Measurements from ENCODE around the gene HSBP1L1.

Gene HSBP1L1

DNA sequence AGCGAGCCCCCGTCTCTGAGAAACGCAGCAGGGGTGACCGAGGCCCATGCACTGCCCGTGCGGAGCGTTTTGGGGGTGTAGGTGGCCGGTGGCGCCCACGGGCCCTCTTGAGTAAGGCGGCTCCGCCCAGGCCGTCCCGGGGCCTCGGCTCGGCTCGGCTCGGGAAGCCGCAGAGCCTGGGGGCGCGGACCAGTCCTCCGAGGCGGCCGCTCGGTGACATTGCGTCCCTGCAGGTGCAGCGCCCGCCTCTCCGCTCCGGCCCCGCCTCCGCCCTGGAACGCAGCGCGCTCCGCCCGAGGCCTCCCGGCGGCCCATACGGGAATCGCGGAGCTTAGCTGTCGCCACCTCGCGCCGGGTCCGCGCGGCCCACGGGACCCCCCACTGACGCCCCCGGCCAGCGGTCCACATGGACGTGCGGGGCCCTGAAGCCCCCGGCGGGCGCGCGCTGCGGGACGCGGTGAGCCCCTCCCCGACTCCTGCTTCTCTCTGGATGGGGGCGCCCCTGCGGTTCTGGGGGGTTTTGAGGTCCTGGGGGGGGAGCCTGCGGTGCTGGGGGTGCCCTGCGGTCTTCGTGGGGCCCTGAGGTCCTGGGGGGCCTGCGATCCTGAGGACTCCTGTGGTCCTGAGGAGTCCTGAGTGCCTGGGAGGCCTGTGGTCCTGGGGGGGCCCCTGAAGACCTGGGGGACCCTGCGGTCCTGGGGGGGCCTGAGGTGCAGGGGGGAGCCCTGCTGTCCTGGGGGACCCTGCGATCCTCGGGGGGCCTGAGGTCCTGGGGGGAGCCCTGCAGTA, at the start of gene HSBP1L1:
Gene HSBP1L1 (plus strand): TSS at position 314 of the 789 bp plus-strand sequence. CDS start 93 bp downstream, at position 407.
- DNase-seq = peak; percentile 18

- DNase-seq = no peak
Observed at GRCh38 chr18:79915161-79916127, 49.0 kb upstream of the HSBP1L1 start.

- DNase-seq = no peak
Observed at GRCh38 chr18:79916128-79916494, 48.3 kb upstream of the HSBP1L1 start.

DNA sequence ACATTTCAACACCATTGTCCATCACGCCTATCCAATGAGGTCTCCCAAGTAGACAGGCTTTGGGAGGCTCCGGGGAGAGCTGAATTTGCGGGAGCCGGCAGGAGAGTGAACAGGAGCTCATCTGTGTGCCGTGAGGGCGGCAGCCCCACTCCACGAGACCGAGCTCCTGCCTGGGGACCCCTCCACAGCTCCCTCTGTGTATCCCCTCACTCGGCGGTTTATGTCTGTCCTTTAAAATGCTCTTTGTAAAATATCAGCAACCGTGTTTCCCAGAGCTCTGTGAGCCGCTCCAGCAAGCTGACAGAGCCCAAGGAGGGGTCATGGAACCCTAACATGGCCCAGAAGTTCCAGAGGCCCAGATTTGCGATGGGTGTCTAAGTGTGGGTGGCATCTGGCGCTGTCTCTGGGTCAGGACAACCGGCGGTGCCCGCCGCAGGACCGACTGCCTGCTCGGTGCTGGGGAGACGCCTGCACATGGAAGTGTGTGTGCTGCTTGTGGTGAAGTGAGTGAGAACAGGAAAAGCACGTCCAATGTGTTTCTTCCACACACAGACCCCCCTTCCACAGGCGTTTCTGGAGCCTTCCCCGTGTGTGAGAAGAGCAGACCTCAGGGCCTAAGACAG, 47.8 kb upstream of the HSBP1L1 start:
- DNase-seq = no peak

DNA sequence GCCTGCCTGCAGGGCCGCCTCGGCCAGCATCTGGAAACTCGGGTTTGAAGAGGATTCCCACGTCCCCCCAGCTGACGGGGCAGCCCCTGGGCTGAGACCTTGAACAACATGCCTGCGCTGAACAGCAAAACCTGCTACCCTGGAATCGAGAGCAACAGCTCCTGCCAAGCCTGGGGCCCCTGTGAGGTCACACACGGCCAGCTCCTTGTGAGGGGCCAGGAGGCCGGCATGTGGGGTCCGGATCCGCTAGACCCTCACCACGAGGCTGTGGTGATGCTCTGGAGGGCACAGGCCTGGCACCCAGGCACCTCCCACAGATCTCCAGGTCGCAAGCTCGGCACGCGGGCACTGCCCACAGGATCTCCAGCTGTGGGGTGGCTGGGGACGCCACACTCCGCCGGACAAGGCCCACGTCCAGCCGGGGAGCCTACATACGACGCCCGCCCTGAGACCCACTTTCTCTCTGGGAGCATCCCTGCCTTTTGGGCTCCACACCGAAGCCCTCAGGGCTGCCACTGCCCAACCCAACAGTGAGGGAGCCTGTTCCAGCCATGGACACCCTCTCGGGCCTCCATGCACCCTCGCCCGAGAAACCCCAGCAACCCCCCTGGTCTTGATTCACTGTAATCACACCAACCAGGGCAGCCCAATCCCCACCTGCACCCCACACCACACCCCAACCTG, 47.1 kb upstream of the HSBP1L1 start:
- no peak for DNase-seq

DNA sequence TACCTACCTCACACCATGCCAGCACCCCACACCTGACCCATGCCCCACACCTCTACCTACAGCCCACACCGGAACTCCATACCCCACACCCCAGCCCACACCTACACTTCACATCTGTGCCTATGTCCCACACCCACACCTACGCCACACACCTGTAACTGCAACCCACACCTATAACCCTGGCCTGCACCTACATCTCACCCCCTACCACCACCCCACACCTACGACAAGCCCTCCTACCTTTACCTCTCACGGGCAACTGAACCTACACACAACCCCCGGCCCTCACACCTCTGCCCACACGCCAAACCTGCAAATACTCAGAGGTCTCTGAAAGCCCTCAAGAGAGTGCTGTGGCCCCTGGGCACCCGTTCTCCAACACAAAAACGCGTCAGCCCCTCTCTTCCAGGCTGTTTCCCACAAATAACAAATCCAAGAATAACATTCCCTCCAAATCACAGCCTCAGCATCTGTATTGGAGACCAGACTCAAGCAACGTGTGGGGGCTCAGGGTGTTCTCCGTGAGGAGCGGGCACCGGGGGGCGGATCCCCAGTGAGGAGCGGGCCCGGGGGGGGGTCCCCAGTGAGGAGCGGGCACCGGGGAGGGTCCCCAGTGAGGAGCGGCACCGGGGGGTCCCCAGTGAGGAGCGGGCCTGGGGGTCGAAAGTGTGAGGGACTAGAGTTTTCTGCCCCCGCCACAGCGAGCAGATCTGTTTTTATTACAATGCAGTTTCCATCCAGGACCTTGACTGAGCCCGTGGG, 46.4 kb upstream of the HSBP1L1 start:
- DNase-seq = no peak

GRCh38 chr18:79918615-79919011, 45.8 kb upstream of the HSBP1L1 start:
- DNase-seq = no peak

DNA sequence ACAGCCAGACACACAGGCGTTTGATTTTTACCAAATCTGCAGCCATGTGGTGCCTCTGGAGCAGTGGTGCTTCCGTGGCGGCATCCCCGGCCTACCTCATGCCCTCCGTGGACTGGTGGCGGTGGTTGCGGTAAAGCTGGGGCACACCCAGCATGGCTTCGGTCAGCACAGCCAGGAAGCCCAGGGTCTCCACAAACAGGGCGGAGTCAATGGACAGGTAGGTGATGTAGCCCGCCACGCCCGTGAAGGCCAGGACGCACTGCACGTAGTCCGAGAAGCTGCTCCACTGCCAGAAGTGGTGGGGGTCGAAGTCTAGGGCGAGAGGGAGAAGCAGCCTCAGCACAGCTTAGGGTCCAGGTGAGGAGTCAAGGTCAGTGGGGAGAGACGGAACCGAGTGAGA, 45.4 kb upstream of the HSBP1L1 start:
- no peak for DNase-seq

- DNase-seq = no peak
Observed at GRCh38 chr18:79921984-79922965, 42.2 kb upstream of the HSBP1L1 start.

DNA sequence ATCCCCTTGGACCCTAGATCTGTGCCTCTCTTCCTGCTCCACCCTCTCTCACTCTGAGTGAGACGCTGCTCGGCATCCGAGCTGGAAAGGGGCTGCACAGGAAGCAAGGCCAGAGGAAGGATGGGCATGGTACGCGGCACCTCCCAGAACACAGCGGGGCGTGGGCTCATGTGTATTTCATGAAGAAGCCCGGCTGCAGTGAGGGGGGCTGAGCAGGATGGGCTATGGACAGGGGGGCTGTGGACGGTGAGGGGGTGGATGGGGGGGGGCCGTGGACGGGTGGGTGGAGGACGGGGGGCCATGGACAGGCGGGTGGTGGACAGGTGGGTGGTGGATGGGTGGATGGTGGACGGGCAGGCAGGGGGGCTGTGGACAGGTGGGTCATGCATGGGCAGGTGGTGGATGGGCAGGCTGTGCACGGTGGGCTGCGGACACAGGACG, 41.5 kb upstream of the HSBP1L1 start:
- no peak for DNase-seq

DNA sequence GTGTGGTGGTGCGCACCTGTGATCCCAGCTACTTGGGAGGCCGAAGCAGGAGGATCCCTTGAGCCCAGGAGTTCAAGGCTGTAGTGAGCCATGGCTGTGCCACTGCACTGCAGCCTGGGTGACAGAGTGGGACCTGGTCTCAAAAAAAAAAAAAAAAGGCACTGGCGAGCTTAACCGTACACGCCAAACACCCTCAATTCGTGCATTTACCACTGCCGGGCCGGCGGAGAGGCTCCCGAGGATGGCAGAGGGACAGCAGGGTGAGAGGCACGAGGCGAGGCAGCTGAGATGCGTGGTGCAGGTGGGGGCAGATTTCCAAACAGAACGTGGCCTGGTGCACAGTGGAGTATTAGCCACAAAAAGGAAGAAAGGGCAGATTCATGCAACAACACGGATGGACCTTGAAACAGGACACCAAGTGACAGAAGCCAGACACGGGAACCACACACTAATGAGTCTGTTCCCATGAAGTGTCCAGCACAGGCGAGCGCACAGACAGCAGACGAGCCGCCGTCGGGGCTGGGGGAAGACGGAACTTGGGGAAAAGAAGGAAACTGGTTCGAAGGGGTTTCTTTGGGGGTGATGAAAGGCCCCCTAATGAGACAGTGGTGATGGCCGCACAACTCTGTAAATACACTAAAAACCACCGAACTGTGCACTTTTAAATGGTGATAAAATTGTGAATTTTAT, 40.4 kb upstream of the HSBP1L1 start:
- DNase-seq = no peak

- DNase-seq = peak; percentile 74
Observed at GRCh38 chr18:79924814-79925731, 39.4 kb upstream of the HSBP1L1 start.

DNA sequence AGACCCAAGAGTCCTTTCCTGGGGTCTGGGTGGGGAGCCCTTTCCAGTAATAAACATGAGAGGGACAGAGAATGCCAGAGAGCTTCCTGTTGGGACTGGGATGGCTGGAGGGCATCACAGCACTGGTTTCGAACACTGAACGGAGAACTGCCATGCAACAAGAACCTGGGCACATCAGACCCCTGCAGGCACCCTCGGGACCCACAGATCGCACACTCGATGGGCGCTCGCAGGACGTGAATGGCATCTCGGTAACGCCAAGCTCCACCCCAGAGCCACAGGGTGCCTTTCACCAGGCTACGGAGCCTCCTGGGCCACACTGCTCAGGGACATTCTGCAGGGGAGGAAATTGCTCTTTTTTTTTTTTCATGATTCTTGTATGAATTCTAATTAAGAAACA, 38.1 kb upstream of the HSBP1L1 start:
- no peak for DNase-seq

- DNase-seq = no peak
Observed at GRCh38 chr18:79926715-79927606, 37.5 kb upstream of the HSBP1L1 start.

GRCh38 chr18:79927607-79928562, 36.6 kb upstream of the HSBP1L1 start:
- DNase-seq = no peak

GRCh38 chr18:79928563-79928960, 35.9 kb upstream of the HSBP1L1 start:
- no peak for DNase-seq
